Hepatocyte (in vitro differentiated cells): ENCODE data around the gene NXPE3. TPM values are rescaled to one million over a fixed set of nuclear protein-coding genes. Genes with fewer than 3 reads are reported as not detected.

Experiments used
- DNase-seq: peaks from one replicate; pipeline ENCODE4 v3.0.0-alpha.2; 2016; ENCODE audit warnings: low spot score
- H2AFZ ChIP-seq: fragments of 200-600 bp; sonication (generic); 2 replicates; pipeline ENCODE4 v1.6.0; 2016; ENCODE audit warnings: antibody characterized with exemption, mild to moderate bottlenecking
- H3K27ac ChIP-seq: fragments of 200-600 bp; sonication (generic); 2 replicates; pipeline ENCODE4 v1.5.1; 2016; ENCODE audit warnings: mild to moderate bottlenecking
- H3K27me3 ChIP-seq: fragments of 200-600 bp; sonication (generic); 2 replicates; pipeline ENCODE4 v1.6.1; 2016
- H3K36me3 ChIP-seq: fragments of 200-600 bp; sonication (generic); replicated peaks from 2 replicates; pipeline ENCODE4 v1.5.1; 2016; ENCODE audit warnings: low read depth; ENCODE audit not compliant: insufficient read depth
- H3K4me1 ChIP-seq: fragments of 200-600 bp; sonication (generic); 2 replicates; pipeline ENCODE4 v1.5.1; 2016; ENCODE audit warnings: mild to moderate bottlenecking, moderate library complexity; ENCODE audit not compliant: insufficient read depth
- H3K4me2 ChIP-seq: fragments of 200-600 bp; sonication (generic); 2 replicates; pipeline ENCODE4 v1.6.0; 2016
- H3K4me3 ChIP-seq: fragments of 200-600 bp; sonication (generic); 2 replicates; pipeline ENCODE4 v1.5.1; 2016; ENCODE audit warnings: mild to moderate bottlenecking
- H3K79me2 ChIP-seq: fragments of 200-600 bp; sonication (generic); 2 replicates; pipeline ENCODE4 v1.6.0; 2017; ENCODE audit warnings: mild to moderate bottlenecking
- H3K9me2 ChIP-seq: fragments of 200-600 bp; sonication (generic); replicated peaks from 2 replicates; pipeline ENCODE4 v1.6.0; 2017; ENCODE audit warnings: mild to moderate bottlenecking; ENCODE audit not compliant: insufficient read depth
- H3K9me3 ChIP-seq: fragments of 200-600 bp; sonication (generic); 2 replicates; pipeline ENCODE4 v1.5.1; 2016; ENCODE audit warnings: low read depth, mild to moderate bottlenecking
- H4K20me1 ChIP-seq: fragments of 200-600 bp; sonication (generic); 2 replicates; pipeline ENCODE4 v1.6.0; 2016; ENCODE audit warnings: mild to moderate bottlenecking; ENCODE audit not compliant: insufficient read depth, poor library complexity, severe bottlenecking
- EZH2 ChIP-seq: fragments of 200-600 bp; sonication (generic); IDR thresholded peaks from 2 replicates; pipeline ENCODE4 v1.6.1; 2016; ENCODE audit warnings: antibody characterized with exemption, mild to moderate bottlenecking, borderline replicate concordance
- EZH2phosphoT487 ChIP-seq: fragments of 200-600 bp; sonication (generic); IDR thresholded peaks from one replicate; pipeline ENCODE4 v1.6.1; 2018; ENCODE audit warnings: antibody characterized with exemption, mild to moderate bottlenecking, low read depth, moderate library complexity; ENCODE audit not compliant: unreplicated experiment, severe bottlenecking
- whole genome bisulfite sequencing: methylation state at CpG from one replicate; pipeline ENCODE4 v1.1.6; 2016; ENCODE audit warnings: low lambda C conversion rate; ENCODE audit errors: missing lambda C conversion rate; 5-methylcytosine and 5-hydroxymethylcytosine counted together
- polyA plus RNA-seq: library from polyadenylated mRNA; unstranded; fragments of >200 nt; fragmentation: Nextera tagmentation; extraction: Ambion mirVana; gene quantifications from 2 replicates; pipeline ENCODE4 v1.2.1, GENCODE V29; 2016
- total RNA-seq: library from RNA; depleted of rRNA; stranded (reverse); fragments of >200 nt; gene quantifications from 2 replicates; pipeline ENCODE4 v1.2.3, GENCODE V29; 2014
- TF ChIP-seq, protein P1 (sequence below): fragments of 200-600 bp; sonication (generic); IDR thresholded peaks from 2 replicates; pipeline ENCODE4 v1.5.1; 2016; ENCODE audit warnings: antibody characterized with exemption, mild to moderate bottlenecking; ENCODE audit not compliant: poor library complexity

NXPE3 gene
- total and polyA plus RNA-seq, 2 experiments from 2014 or later = 5.9 TPM

DNA sequence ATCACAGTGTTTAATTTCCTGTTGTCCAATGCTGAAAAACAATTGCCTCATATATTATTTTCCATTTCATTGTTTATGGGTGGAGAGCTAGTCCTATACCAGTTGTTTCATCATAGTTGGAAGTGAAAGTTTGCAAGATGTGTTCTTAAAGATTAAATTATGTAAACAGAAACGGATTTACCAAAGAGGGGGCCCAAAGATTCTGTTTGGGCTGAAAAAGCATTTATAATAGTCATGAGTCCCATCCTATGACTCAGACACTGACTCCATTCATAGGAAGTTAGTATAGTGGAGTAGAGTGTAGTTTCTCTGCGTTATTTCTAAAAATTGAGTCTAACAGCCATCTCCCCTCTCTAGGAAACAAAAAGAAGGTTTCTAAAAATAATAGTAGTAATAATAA lies 94.6 kb downstream of the NXPE3 start:
- H3K79me2 ChIP-seq = no peaks in the 10 kb centered on the region
- TF ChIP-seq, protein P1, sequence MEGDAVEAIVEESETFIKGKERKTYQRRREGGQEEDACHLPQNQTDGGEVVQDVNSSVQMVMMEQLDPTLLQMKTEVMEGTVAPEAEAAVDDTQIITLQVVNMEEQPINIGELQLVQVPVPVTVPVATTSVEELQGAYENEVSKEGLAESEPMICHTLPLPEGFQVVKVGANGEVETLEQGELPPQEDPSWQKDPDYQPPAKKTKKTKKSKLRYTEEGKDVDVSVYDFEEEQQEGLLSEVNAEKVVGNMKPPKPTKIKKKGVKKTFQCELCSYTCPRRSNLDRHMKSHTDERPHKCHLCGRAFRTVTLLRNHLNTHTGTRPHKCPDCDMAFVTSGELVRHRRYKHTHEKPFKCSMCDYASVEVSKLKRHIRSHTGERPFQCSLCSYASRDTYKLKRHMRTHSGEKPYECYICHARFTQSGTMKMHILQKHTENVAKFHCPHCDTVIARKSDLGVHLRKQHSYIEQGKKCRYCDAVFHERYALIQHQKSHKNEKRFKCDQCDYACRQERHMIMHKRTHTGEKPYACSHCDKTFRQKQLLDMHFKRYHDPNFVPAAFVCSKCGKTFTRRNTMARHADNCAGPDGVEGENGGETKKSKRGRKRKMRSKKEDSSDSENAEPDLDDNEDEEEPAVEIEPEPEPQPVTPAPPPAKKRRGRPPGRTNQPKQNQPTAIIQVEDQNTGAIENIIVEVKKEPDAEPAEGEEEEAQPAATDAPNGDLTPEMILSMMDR = no peak
- no peak for TF ChIP-seq EZH2
- no peak for TF ChIP-seq EZH2phosphoT487
- H3K27ac ChIP-seq = peak overlapping the region; percentile 8
- H3K9me2 ChIP-seq = no peaks in the 10 kb centered on the region
- H3K9me3 ChIP-seq = no peaks in the 10 kb centered on the region
- no peaks in the 10 kb centered on the region for H3K36me3 ChIP-seq
- H3K4me3 ChIP-seq = no peak overlapping the region
- H3K27me3 ChIP-seq = no peaks in the 10 kb centered on the region
- no peak overlapping the region for H2AFZ ChIP-seq
- no peaks in the 10 kb centered on the region for H4K20me1 ChIP-seq
- 60% methylated on average over 2 of the region's 2 CpGs for WGBS
- H3K4me1 ChIP-seq = peaks cover 5% of the 10 kb centered on the region
- no peak for DNase-seq
- no peak overlapping the region for H3K4me2 ChIP-seq

DNA sequence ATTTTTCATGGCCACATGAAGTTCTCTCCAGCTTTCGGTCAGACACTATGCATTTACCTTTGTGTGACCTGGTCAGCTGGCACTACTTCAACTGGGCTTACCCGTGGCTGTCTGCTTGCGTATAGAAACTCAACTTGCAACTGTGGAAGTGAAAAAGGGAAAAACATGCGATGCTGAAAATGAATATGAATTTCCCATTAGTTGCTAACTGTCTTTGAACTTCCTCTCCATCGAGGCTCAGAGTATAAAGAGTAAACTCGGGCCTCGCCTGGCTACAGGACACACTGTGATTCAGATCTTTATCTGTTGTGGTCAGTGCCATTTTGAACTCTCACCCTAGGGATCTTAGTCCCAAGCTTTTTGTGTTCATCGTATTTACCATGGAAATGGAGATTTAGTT lies 97.1 kb downstream of the NXPE3 start:
- WGBS = 86% methylated on average over 8 of the region's 8 CpGs
- Histone ChIP-seq H3K27me3 (no peaks in the 10 kb centered on the region), H3K79me2 (no peaks in the 10 kb centered on the region), H3K9me2 (no peaks in the 10 kb centered on the region), H3K9me3 (no peaks in the 10 kb centered on the region), H3K4me3 (no peak overlapping the region), H3K4me1 (no peaks in the 10 kb centered on the region), H3K27ac (no peak overlapping the region), H4K20me1 (no peaks in the 10 kb centered on the region), H3K36me3 (no peaks in the 10 kb centered on the region), H2AFZ (no peak overlapping the region), H3K4me2 (no peak overlapping the region)
- no peak for DNase-seq
- TF ChIP-seq EZH2 (no peak), EZH2phosphoT487 (no peak)
- TF ChIP-seq, protein P1 = no peak

Other genes starting within 250 kb of the NXPE3 start
- 36.9 and 42.0 TPM in 2 replicates for gene TRMT10C, start 217.3 kb upstream of the NXPE3 start, total RNA-seq
- 27.9 and 37.9 TPM in 2 replicates for gene TRMT10C, start 217.3 kb upstream of the NXPE3 start, polyA plus RNA-seq
- 133 and 136 TPM in 2 replicates for gene PCNP, start 205.0 kb upstream of the NXPE3 start, total RNA-seq
- gene PCNP, start 205.0 kb upstream of the NXPE3 start, polyA plus RNA-seq = 80.8 and 86.4 TPM in 2 replicates
- 19.0 and 20.1 TPM in 2 replicates for gene ZBTB11, start 102.1 kb upstream of the NXPE3 start, total RNA-seq
- gene ZBTB11, start 102.1 kb upstream of the NXPE3 start, polyA plus RNA-seq = 4.9 and 5.1 TPM in 2 replicates
- gene RPL24, start 92.5 kb upstream of the NXPE3 start, total RNA-seq = 1,543 and 1,615 TPM in 2 replicates
- 346 and 401 TPM in 2 replicates for gene RPL24, start 92.5 kb upstream of the NXPE3 start, polyA plus RNA-seq
- gene CEP97, start 54.6 kb upstream of the NXPE3 start, total RNA-seq = 9.0 and 12.1 TPM in 2 replicates
- gene CEP97, start 54.6 kb upstream of the NXPE3 start, polyA plus RNA-seq = 2.4 and 4.1 TPM in 2 replicates
- 164 and 182 TPM in 2 replicates for gene NFKBIZ, start 70.3 kb downstream of the NXPE3 start, total RNA-seq
- 160 and 192 TPM in 2 replicates for gene NFKBIZ, start 70.3 kb downstream of the NXPE3 start, polyA plus RNA-seq